HepG2 (cell line): ENCODE results near the gene SPPL2B. TPM values are rescaled to one million over a fixed set of nuclear protein-coding genes. Genes with fewer than 3 reads are reported as not detected.
A peak's percentile ranks its signal among the peaks of the same experiment; 100 is the strongest.

Experiments used
- ATAC-seq: fragments of 200-7000 bp; cut with Tn5 transposase; 3 replicates; pipeline ENCODE4 v1.9.1; 2020; ENCODE audit warnings: mild to moderate bottlenecking, moderate library complexity
- BruUV-seq: library from RNA; stranded (reverse); fragments of 400-500 nt; replicated peaks from 2 replicates; lab custom pipeline; 2021; lab: Mats Ljungman, UMichigan
- CTCF ChIA-PET: fragments of 300-600 bp; formaldehyde crosslinking; extraction: SDS; loops from one replicate; lab custom pipeline; 2021; ENCODE audit warnings: low total read pairs, inconsistent platforms, low intra/inter-chr PET ratio; lab: Yijun Ruan, JAX
- POLR2A ChIA-PET: fragments of 350-600 bp; sonication (Branson Sonifier 250); formaldehyde crosslinking; loops from one replicate; lab custom pipeline; 2020; ENCODE audit warnings: antibody characterized with exemption, inconsistent platforms; lab: Yijun Ruan, JAX
- DNase-seq: peaks from one replicate; pipeline ENCODE4 v3.0.0-alpha.2; 2015; ENCODE audit warnings: low spot score
- FAIRE-seq: peaks from 3 replicates; lab custom pipeline; 2011; peaks lifted over from hg19 to GRCh38; lab: Jason Lieb, UNC
- H2AFZ ChIP-seq: one replicate; pipeline ENCODE4 v1.6.1; 2011; ENCODE audit warnings: low read length, inconsistent platforms
- H3K27ac ChIP-seq: fragments of 300-600 bp; 3 replicates; pipeline ENCODE4 v1.8.0; 2011; ENCODE audit warnings: mixed run types, mild to moderate bottlenecking, mixed read lengths, low read length, inconsistent platforms; ENCODE audit not compliant: insufficient read depth; ENCODE audit errors: extremely low read length
- H3K27me3 ChIP-seq, 2 experiments: fragments of 200-600 bp in 1 of 2; 2 replicates in 1 of 2; 3 replicates in 1 of 2; pipeline versions ENCODE4 v1.6.0 to v1.8.0; 2011; ENCODE audit warnings: low read length in 2 of 2, mild to moderate bottlenecking in 2 of 2, moderate library complexity in 2 of 2, inconsistent platforms in 1 of 2; ENCODE audit not compliant: insufficient read depth in 2 of 2, control insufficient read depth in 1 of 2
- H3K36me3 ChIP-seq, 2 experiments: fragments of 200-600 bp in 1 of 2; replicated peaks in 1 of 2; 2 replicates in 1 of 2; 3 replicates in 1 of 2; pipeline versions ENCODE4 v1.5.1 to v1.8.0; 2011; ENCODE audit warnings: low read length in 2 of 2, inconsistent platforms in 1 of 2; ENCODE audit not compliant: insufficient read depth in 2 of 2, control insufficient read depth in 1 of 2
- H3K4me1 ChIP-seq: 2 replicates; pipeline ENCODE4 v1.5.1; 2012; ENCODE audit warnings: low read length, inconsistent platforms; ENCODE audit not compliant: insufficient read depth
- H3K4me2 ChIP-seq: 2 replicates; pipeline ENCODE4 v1.6.0; 2011; ENCODE audit warnings: low read depth, low read length, inconsistent platforms
- H3K4me3 ChIP-seq, 3 experiments: fragments of 200-600 bp in 1 of 3; sonication (generic), shearing (Covaris generic) in 1 of 3; replicated peaks in 1 of 3; 2 replicates each; pipeline ENCODE4 v1.5.1; 2011 to 2016; ENCODE audit warnings: low read length in 3 of 3, inconsistent platforms in 2 of 3, low read depth in 2 of 3, mild to moderate bottlenecking in 2 of 3, control low read depth in 1 of 3, mixed read lengths in 1 of 3; ENCODE audit not compliant: insufficient read depth in 1 of 3
- H3K79me2 ChIP-seq: one replicate; pipeline ENCODE4 v1.6.1; 2011; ENCODE audit warnings: low read length, inconsistent platforms; ENCODE audit not compliant: insufficient read depth
- H3K9ac ChIP-seq: 2 replicates; pipeline ENCODE4 v1.6.0; 2011; ENCODE audit warnings: mild to moderate bottlenecking, low read depth, low read length, inconsistent platforms; ENCODE audit not compliant: insufficient read depth
- H3K9me3 ChIP-seq: 2 replicates; pipeline ENCODE4 v1.5.1; 2012; ENCODE audit warnings: mild to moderate bottlenecking, low read length
- H4K20me1 ChIP-seq: 2 replicates; pipeline ENCODE4 v1.6.0; 2011; ENCODE audit warnings: inconsistent platforms, mild to moderate bottlenecking, low read length, moderate library complexity; ENCODE audit not compliant: insufficient read depth
- ATF5 ChIP-seq: sonication (generic); formaldehyde crosslinking; IDR thresholded peaks from 2 replicates; pipeline ENCODE4 v1.4.0; 2020; ENCODE audit warnings: mild to moderate bottlenecking, low read depth, missing genetic modification reagents
- FOXJ3 ChIP-seq: sonication (generic); formaldehyde crosslinking; IDR thresholded peaks from 2 replicates; pipeline ENCODE4 v1.4.0; 2020; ENCODE audit warnings: missing genetic modification reagents, mild to moderate bottlenecking, borderline replicate concordance
- HOXA3 ChIP-seq: sonication (generic); formaldehyde crosslinking; IDR thresholded peaks from 2 replicates; pipeline ENCODE4 v1.5.0; 2020; ENCODE audit warnings: missing genetic modification reagents
- KLF11 ChIP-seq: IDR thresholded peaks from 2 replicates; pipeline ENCODE4 v1.6.1; 2016; ENCODE audit warnings: missing compliant biosample characterization
- KMT2B ChIP-seq: IDR thresholded peaks from 2 replicates; pipeline ENCODE4 v1.6.1; 2016; ENCODE audit warnings: missing genetic modification reagents, missing compliant biosample characterization
- MNT ChIP-seq: fragments of 450-650 bp; IDR thresholded peaks from 2 replicates; pipeline ENCODE4 v1.6.1; 2016
- PTBP1 ChIP-seq: fragments of 200-400 bp; formaldehyde crosslinking; IDR thresholded peaks from 2 replicates; pipeline ENCODE4 v1.6.1; 2018; ENCODE audit warnings: low read length, low read depth; ENCODE audit not compliant: poor library complexity, severe bottlenecking
- REL ChIP-seq: sonication (generic); formaldehyde crosslinking; conservative IDR thresholded peaks from 2 replicates; pipeline ENCODE4 v1.8.0; 2022; ENCODE audit warnings: mild to moderate bottlenecking, missing genetic modification reagents, moderate library complexity
- SAP130 ChIP-seq: IDR thresholded peaks from 2 replicates; pipeline ENCODE4 v1.6.1; 2016; ENCODE audit warnings: low read depth
- ZBTB14 ChIP-seq: sonication (generic); formaldehyde crosslinking; IDR thresholded peaks from 2 replicates; pipeline ENCODE4 v1.4.0; 2020; ENCODE audit warnings: missing genetic modification reagents
- ZMYM3 ChIP-seq: sonication (generic); formaldehyde crosslinking; IDR thresholded peaks from 2 replicates; pipeline ENCODE4 v1.5.1; 2020; ENCODE audit warnings: mild to moderate bottlenecking, missing genetic modification reagents
- ZNF768 ChIP-seq: sonication (generic); formaldehyde crosslinking; IDR thresholded peaks from 2 replicates; pipeline ENCODE4 v1.4.0; 2020; ENCODE audit warnings: missing genetic modification reagents
- WGBS: methylation state at CpG from one replicate; pipeline ENCODE4 v1.1.6; 2017; ENCODE audit warnings: low lambda C conversion rate; 5-methylcytosine and 5-hydroxymethylcytosine counted together
- in situ Hi-C: cut with HindIII; loops from 2 replicates; pipeline ENCODE4 v1.10.0; 2017; ENCODE audit warnings: low pct_unique_long_range_greater_than_20kb; ENCODE audit not compliant: extremely low pct_ligation_motif_present
- intact Hi-C: fragments of 100-400 bp; cut with micrococcal nuclease; formaldehyde crosslinking; loops from one replicate; pipeline ENCODE4 v1.10.0; 2022; ENCODE audit not compliant: unreplicated experiment
- polyA plus RNA-seq, 8 experiments: library from polyadenylated mRNA; depleted of rRNA in 3 of 8; stranded (reverse) in 7 of 8; unstranded in 1 of 8; fragments of >200 nt; fragmentation: Illumina TruSeq in 4 of 8; extraction: Trizol in 4 of 8; gene quantifications; 2 replicates each; pipeline versions ENCODE4 v1.2.1 to v1.2.3, GENCODE V29; 2011 to 2016; ENCODE audit warnings: low read depth in 4 of 8, missing spikeins in 1 of 8, mixed read lengths in 1 of 8; ENCODE audit not compliant: insufficient read depth in 1 of 8
- total RNA-seq, 5 experiments: library from RNA; depleted of rRNA; stranded (reverse); fragments of >200 nt; fragmentation: Illumina TruSeq; extraction: Trizol; gene quantifications; 2 replicates each; pipeline ENCODE4 v1.2.3, GENCODE V29; 2016; ENCODE audit warnings: low read depth in 1 of 5

The SPPL2B gene
- total and polyA plus RNA-seq, 2 of the 13 experiments (the other 11 are each of a cell fraction or from before 2014, with no cell fraction given) = 14.9 to 15.2 TPM

GRCh38 chr19:2389594-2389993 is 61.1 kb downstream of the SPPL2B start:
- no peaks in the 10 kb centered on the region for H4K20me1 ChIP-seq
- no peaks in the 10 kb centered on the region for H3K79me2 ChIP-seq
- peaks cover 2 to 9% of the 10 kb centered on the region in 2 experiments; a peak in 3 of 5 replicates for H3K27me3 ChIP-seq
- no peak overlapping the region for H3K4me3 ChIP-seq
- no peak overlapping the region for H3K9ac ChIP-seq
- H3K4me1 ChIP-seq = peaks cover 42% of the 10 kb centered on the region
- no peak for TF ChIP-seq ATF5
- TF ChIP-seq ZNF768 = peak; percentile 92
- peak; percentile 34; the same call in 1 of the 2 replicates for TF ChIP-seq ZMYM3 (CRISPR knock-in tag)
- no peaks in the 10 kb centered on the region for H3K9me3 ChIP-seq
- in situ Hi-C loops (no loop called here), intact Hi-C loops (no loop called here)
- BruUV-seq = no TSS peak
- ChIA-PET CTCF (no interaction called here), POLR2A (no interaction called here)
- 69% methylated on average over 21 of the region's 21 CpGs for WGBS
- DNase-seq (no peak), FAIRE-seq (no peak), ATAC-seq (no peak)
- H3K4me2 ChIP-seq = no peak overlapping the region
- H3K36me3 ChIP-seq = no peaks in the 10 kb centered on the region
- no peak overlapping the region for H3K27ac ChIP-seq
- no peak overlapping the region for H2AFZ ChIP-seq

- intact Hi-C loops (no loop called here), in situ Hi-C loops (no loop called here)
- ChIA-PET CTCF (interaction anchor here (0.7 kb wide), 1 partner anchor 58 kb away, joined by 3 read pairs; no protein-coding TSS in a partner anchor), POLR2A (interaction anchor here (0.7 to 5.9 kb wide), 3 partner anchors 22 to 105 kb away, joined by 3 to 92 read pairs (median 3); partner anchors contain the start of gene TIMM13)
- Histone ChIP-seq H4K20me1 (no peaks in the 10 kb centered on the region), H3K4me2 (no peak overlapping the region; the same call in 1 of the 2 replicates), H3K27ac (no peak overlapping the region), H3K9me3 (no peaks in the 10 kb centered on the region), H2AFZ (no peak overlapping the region), H3K4me3 (no peak overlapping the region), H3K9ac (no peak overlapping the region), H3K79me2 (no peaks in the 10 kb centered on the region), H3K36me3 (no peaks in the 10 kb centered on the region), H3K4me1 (peaks cover 49% of the 10 kb centered on the region), H3K27me3 (peaks cover 2 to 9% of the 10 kb centered on the region in 2 experiments; a peak in 3 of 5 replicates)
- FAIRE-seq (peak; percentile 82), DNase-seq (peak; percentile 72), ATAC-seq (no peak)
- WGBS = 5% methylated on average over 10 of the region's 10 CpGs
- BruUV-seq = no TSS peak
- TF ChIP-seq ZBTB14 (CRISPR knock-in tag) (no peak), KMT2B (CRISPR knock-in tag) (no peak), PTBP1 (no peak), KLF11 (CRISPR knock-in tag) (no peak), HOXA3 (CRISPR knock-in tag) (peak; percentile 18; the same call in 1 of the 2 replicates), REL (CRISPR knock-in tag) (no peak), MNT (peak; percentile 96), FOXJ3 (CRISPR knock-in tag) (no peak), SAP130 (CRISPR knock-in tag) (0 out of 2 replicates have a peak, but pooled peaks have one; percentile 26)
These were observed 62.7 kb downstream of the SPPL2B start for GRCh38 chr19:2391118-2391725.
